SK-N-SH treated with all-trans-retinoic acid at 6 μM for 48 hours (cell line): ENCODE measurements around the gene KCNK17.

Experiments
- ATAC-seq: fragments of 200-7000 bp; cut with Tn5 transposase; 3 replicates; pipeline ENCODE4 v1.9.1; 2020; ENCODE audit warnings: mild to moderate bottlenecking, moderate library complexity
- ARNTL ChIP-seq: fragments of 450-650 bp; formaldehyde crosslinking; IDR thresholded peaks from 2 replicates; pipeline ENCODE4 v1.5.0; 2020; ENCODE audit warnings: low read depth, mild to moderate bottlenecking, moderate library complexity, borderline replicate concordance
- BACH2 ChIP-seq: fragments of 250-450 bp; sonication (Bioruptor Pico); IDR thresholded peaks from 2 replicates; pipeline ENCODE4 v1.9.0; 2021; ENCODE audit warnings: mild to moderate bottlenecking, borderline replicate concordance
- CSRNP3 ChIP-seq: fragments of 250-450 bp; sonication (Bioruptor Pico); IDR thresholded peaks from 2 replicates; pipeline ENCODE4 v1.5.1; 2021; ENCODE audit warnings: mild to moderate bottlenecking, moderate library complexity
- ISL1 ChIP-seq: fragments of 250-450 bp; sonication (Bioruptor Pico); IDR thresholded peaks from 2 replicates; pipeline ENCODE4 v2.1.2; 2022; ENCODE audit warnings: mild to moderate bottlenecking, moderate library complexity
- PATZ1 ChIP-seq: fragments of 250-450 bp; sonication (Bioruptor Pico); IDR thresholded peaks from 2 replicates; pipeline ENCODE4 v1.8.0; 2020; ENCODE audit warnings: mild to moderate bottlenecking, moderate library complexity, borderline replicate concordance
- PPARA ChIP-seq: fragments of 250-450 bp; sonication (Bioruptor Pico); IDR thresholded peaks from 2 replicates; pipeline ENCODE4 v1.5.0; 2020; ENCODE audit warnings: mild to moderate bottlenecking, borderline replicate concordance
- RARB ChIP-seq: fragments of 250-450 bp; sonication (Bioruptor Pico); IDR thresholded peaks from 2 replicates; pipeline ENCODE4 v1.8.0; 2021; ENCODE audit warnings: mild to moderate bottlenecking, moderate library complexity
- SNAI2 ChIP-seq: fragments of 250-450 bp; sonication (Bioruptor Pico); IDR thresholded peaks from 2 replicates; pipeline ENCODE4 v1.5.0; 2020; ENCODE audit warnings: mild to moderate bottlenecking, moderate library complexity
- TOX ChIP-seq: fragments of 250-450 bp; sonication (Bioruptor Pico); IDR thresholded peaks from 2 replicates; pipeline ENCODE4 v1.8.0; 2021; ENCODE audit warnings: mild to moderate bottlenecking, moderate library complexity, borderline replicate concordance
- ZC3H10 ChIP-seq: fragments of 250-450 bp; sonication (Bioruptor Pico); IDR thresholded peaks from 2 replicates; pipeline ENCODE4 v1.5.1; 2021; ENCODE audit warnings: mild to moderate bottlenecking, moderate library complexity
- ZNF565 ChIP-seq: fragments of 450-650 bp; formaldehyde crosslinking; conservative IDR thresholded peaks from 2 replicates; pipeline ENCODE4 v1.5.0; 2020; ENCODE audit warnings: low read depth, mild to moderate bottlenecking, moderate library complexity
- ZNF70 ChIP-seq: fragments of 450-650 bp; formaldehyde crosslinking; IDR thresholded peaks from 2 replicates; pipeline ENCODE4 v1.5.0; 2020; ENCODE audit warnings: mild to moderate bottlenecking, moderate library complexity
- TF ChIP-seq, protein P1 (sequence below): fragments of 250-450 bp; sonication (Bioruptor Pico); IDR thresholded peaks from 2 replicates; pipeline ENCODE4 v1.5.1; 2020; ENCODE audit warnings: low read depth, mild to moderate bottlenecking, moderate library complexity
- TF ChIP-seq, protein P2 (sequence below): fragments of 250-450 bp; sonication (Bioruptor Pico); IDR thresholded peaks from 2 replicates; pipeline ENCODE4 v1.8.0; 2021; ENCODE audit warnings: low read depth, mild to moderate bottlenecking, moderate library complexity, borderline replicate concordance

KCNK17 gene

GRCh38 chr6:39335780-39336545, 21.7 kb upstream of the KCNK17 start:
- TF ChIP-seq CSRNP3 (CRISPR knock-in tag) (no peak), RARB (CRISPR knock-in tag) (no peak), ISL1 (CRISPR knock-in tag) (no peak), TOX (CRISPR knock-in tag) (no peak), SNAI2 (CRISPR knock-in tag) (no peak), ZNF565 (CRISPR knock-in tag) (no peak), PATZ1 (CRISPR knock-in tag) (no peak)
- TF ChIP-seq, protein P1, sequence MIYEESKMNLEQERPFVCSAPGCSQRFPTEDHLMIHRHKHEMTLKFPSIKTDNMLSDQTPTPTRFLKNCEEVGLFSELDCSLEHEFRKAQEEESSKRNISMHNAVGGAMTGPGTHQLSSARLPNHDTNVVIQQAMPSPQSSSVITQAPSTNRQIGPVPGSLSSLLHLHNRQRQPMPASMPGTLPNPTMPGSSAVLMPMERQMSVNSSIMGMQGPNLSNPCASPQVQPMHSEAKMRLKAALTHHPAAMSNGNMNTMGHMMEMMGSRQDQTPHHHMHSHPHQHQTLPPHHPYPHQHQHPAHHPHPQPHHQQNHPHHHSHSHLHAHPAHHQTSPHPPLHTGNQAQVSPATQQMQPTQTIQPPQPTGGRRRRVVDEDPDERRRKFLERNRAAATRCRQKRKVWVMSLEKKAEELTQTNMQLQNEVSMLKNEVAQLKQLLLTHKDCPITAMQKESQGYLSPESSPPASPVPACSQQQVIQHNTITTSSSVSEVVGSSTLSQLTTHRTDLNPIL (CRISPR knock-in tag), result no peak
- TF ChIP-seq, protein P2, sequence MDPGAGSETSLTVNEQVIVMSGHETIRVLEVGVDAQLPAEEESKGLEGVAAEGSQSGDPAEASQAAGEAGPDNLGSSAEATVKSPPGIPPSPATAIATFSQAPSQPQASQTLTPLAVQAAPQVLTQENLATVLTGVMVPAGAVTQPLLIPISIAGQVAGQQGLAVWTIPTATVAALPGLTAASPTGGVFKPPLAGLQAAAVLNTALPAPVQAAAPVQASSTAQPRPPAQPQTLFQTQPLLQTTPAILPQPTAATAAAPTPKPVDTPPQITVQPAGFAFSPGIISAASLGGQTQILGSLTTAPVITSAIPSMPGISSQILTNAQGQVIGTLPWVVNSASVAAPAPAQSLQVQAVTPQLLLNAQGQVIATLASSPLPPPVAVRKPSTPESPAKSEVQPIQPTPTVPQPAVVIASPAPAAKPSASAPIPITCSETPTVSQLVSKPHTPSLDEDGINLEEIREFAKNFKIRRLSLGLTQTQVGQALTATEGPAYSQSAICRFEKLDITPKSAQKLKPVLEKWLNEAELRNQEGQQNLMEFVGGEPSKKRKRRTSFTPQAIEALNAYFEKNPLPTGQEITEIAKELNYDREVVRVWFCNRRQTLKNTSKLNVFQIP (CRISPR knock-in tag), result no peak

DNA sequence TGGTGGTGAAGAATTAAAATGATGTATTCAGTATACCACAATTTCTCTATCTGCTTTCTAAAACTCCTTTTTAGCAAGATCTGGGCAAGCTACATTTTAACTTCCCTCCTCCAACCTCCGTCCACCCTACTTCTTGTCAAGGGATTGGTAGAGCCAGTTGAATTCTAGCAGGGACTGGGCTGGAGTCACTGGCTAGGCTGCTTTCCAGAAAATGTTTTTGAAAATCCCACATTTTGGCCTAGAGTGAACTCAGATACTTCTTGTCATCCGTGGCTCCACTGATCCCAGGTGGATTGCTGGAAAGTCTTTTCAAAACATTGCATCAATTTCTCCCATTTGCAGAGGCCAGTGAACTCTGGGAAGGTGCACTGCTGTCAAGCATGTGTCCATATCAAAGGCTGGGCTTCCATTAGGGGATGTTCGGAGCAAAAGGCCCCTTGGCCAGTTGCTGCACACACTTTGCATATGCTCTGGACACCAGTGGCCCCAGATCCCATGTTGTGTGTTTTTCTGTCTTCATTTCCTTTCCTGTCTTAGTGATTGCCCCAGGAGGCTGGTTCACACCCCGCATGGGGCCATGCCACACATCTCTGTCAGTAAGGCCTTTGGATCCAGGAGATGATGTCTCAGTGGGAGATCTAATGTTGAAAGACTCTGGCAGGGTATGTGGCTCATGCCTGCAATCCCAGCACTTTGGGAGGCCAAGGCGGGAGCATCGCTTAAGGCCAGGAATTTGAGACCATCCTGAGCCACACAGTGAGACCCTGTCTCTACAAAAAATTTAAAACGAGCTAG, 19.6 kb upstream of the KCNK17 start:
- ATAC-seq, result no peak
- TF ChIP-seq, protein P2 (CRISPR knock-in tag), result no peak
- TF ChIP-seq BACH2 (CRISPR knock-in tag), result no peak
- TF ChIP-seq PPARA, result no peak
- TF ChIP-seq, protein P1 (CRISPR knock-in tag), result no peak
- TF ChIP-seq ZC3H10 (CRISPR knock-in tag), result no peak
- TF ChIP-seq ZNF70, result no peak
- TF ChIP-seq CSRNP3 (CRISPR knock-in tag), result no peak

More at GRCh38 chr6:39335780-39336545, 21.7 kb upstream of the KCNK17 start:
- ATAC-seq, result no peak

DNA sequence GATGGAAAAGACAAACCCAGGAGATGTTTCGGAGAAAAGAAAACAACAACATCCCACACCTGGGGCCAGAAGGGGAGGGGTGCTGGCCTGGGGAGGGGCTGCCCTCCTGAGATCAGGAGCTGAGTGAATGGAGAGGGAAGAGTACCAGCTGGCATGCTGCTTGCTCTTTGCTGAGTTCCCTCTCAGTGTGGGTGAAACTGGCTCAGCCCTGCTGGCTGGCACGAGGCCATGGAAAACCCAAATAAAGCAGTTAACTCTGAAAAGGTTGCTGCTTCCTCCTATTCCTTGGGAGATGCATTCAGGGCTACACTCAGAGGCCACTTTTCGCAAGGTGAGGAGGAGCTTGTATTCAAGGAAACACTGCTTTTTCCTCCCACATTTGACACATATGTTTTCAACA, 16.3 kb upstream of the KCNK17 start:
- TF ChIP-seq ARNTL (CRISPR knock-in tag), result no peak
- TF ChIP-seq, protein P2 (CRISPR knock-in tag), result no peak
- no peak for ATAC-seq
